ENCODE measurements around the gene C7orf57.

The C7orf57 gene

GRCh38 chr7:48109848-48110663 is 74.7 kb downstream of the C7orf57 start:
- DNase-seq (ENCODE audit: low spot score), result peak; percentile 75

GRCh38 chr7:48110868-48111267 is 75.5 kb downstream of the C7orf57 start:
- DNase-seq (ENCODE audit: low spot score), result no peak

Measured in COLO829 (cell line).